ENCODE results near the gene GRHL1.
A peak's percentile ranks its signal among the peaks of the same experiment; 100 is the strongest.
"Not testable (repeated sequence)": the region's sequence is repeated elsewhere in the genome, so short reads cannot be mapped to it uniquely, and the experiment has no call there.

The GRHL1 gene, protein sequence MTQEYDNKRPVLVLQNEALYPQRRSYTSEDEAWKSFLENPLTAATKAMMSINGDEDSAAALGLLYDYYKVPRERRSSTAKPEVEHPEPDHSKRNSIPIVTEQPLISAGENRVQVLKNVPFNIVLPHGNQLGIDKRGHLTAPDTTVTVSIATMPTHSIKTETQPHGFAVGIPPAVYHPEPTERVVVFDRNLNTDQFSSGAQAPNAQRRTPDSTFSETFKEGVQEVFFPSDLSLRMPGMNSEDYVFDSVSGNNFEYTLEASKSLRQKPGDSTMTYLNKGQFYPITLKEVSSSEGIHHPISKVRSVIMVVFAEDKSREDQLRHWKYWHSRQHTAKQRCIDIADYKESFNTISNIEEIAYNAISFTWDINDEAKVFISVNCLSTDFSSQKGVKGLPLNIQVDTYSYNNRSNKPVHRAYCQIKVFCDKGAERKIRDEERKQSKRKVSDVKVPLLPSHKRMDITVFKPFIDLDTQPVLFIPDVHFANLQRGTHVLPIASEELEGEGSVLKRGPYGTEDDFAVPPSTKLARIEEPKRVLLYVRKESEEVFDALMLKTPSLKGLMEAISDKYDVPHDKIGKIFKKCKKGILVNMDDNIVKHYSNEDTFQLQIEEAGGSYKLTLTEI

DNA sequence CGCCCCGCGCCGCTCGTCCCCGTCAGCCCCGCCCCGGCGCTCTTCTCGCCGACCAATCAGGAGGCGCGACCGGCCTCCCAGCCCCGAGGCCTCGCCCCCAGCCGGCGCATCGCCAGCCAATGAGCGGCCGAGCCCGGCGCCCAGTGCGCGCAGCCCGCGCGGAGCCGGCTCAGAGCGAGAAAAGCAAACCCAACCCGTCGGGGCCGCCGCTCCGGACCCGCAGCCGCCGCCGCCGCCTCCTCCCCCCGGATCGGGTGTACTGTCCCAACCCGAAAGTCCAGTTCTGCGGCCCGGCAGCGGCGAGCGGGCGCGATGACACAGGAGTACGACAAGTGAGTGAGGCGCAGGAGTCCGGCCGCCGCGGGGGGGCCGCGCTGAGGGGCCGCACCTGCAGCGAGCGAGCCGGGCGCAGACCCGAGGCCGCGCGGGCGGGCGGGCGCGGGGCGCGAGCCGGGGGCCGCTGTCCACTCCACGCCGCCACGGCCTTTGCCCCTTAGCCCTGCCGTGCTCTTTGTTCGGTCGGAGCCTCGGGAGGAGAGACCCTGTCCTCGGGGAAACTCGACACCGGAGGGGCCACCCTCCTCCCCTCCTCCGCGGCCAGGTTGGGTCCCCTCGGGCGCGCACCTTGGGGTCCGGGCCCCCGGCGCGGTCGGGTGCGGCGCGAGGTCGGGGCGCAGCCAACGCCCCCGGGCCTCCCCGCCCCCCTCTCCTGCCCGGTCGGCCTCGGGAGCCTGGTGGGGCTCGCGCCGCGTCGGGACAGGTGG, at the start of gene GRHL1:
Gene GRHL1, plus strand, starts transcription at position 172 of the 764 bp plus-strand sequence. Its CDS starts 141 bp downstream, at position 313.
- DNase-seq, result peak; percentile 75

DNA sequence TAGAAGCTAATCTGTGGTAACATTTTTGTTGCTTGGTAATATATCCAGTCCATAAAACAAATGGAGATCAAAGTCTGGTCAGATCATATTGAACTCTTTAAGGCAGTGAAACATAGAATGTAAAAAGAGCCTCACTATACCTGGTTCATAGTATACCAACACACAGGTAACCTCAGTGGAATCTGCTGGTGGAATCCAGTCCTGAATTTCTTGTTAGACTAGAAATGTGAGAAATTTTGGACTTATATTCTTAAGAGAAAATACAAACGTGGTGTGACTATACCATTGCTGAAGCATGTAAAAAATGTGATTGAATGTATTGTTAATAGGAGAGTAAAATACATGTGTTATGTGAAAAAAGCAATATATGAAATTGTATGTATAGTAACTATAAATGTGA, 46.1 kb upstream of the GRHL1 start:
- no peak for DNase-seq

DNA sequence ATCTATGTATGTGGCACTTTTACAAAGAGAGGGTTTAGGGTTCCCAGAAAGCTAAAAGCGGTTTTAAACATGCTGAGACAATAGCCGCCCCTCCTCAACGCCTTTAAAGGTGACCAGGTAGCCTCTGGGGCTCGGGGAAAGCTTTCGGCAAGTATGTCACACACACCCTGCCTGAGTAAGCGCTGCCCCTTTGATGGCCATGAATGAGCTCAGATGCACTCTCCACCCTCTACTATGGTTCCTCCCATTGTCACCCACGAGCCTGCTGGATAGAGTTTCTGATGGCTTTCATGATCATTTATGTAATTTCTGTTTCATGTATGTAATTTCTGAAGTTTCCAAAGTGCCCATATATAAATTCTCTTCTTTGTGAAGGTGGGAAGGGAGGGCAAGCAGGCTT, 44.1 kb upstream of the GRHL1 start:
- DNase-seq, result no peak

DNA sequence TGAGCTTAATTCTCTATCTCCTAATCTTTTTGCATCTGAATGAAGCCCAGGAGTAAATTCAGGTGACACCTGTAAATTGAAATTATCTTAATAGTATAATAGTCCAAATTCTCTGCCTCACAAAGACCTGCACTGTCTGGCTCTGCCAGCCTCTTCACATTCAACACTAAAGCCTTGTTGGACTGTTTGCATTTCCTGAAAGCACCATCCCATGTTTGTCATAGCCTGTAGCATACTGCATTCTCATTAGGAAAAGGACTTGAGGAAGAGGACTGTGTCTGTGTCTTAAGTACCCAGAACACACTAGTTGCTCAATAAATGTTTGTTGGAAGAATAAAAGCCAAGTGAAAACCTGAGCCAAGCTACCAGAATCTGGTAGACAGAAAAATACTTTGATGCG, 42.9 kb upstream of the GRHL1 start:
- no peak for DNase-seq

DNA sequence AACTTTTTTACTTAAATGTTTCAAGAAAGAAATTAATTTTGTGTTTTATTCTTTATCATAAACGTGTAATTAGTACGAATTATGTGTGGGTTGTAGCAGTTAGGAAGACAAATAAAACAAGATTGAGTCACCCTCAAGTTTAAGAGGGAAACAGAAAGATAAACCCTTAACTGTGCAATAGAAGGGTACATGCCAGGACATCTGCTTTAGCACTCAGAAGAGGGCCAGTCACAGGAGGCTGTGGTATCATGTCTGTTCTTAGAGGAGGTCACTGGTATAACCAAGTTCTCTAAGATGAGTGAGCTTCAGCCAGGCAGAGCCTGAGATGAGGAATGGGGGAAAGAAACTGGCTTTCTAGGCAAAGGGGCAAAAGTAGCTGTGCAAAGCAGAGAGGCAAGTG, 42.4 kb upstream of the GRHL1 start:
- DNase-seq, result no peak

DNA sequence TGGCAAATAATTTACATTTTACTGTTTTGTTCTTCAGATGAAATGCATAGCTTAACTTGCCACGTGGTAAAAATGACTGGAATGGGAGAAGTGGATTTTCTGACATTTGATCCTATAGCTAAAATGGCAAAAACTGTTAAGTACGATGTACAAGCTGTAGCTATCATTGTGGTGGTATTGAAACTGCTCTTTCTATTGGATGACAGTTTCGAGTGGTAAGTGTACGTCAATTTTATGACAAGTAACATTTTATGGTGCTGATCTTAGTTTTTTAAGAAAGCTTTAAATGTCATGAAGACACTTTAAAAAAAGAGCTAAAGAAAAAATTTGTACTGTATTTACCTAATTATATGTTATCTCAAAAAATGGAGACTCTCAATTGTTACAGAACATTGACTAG, 40.8 kb upstream of the GRHL1 start:
- DNase-seq, result no peak

DNA sequence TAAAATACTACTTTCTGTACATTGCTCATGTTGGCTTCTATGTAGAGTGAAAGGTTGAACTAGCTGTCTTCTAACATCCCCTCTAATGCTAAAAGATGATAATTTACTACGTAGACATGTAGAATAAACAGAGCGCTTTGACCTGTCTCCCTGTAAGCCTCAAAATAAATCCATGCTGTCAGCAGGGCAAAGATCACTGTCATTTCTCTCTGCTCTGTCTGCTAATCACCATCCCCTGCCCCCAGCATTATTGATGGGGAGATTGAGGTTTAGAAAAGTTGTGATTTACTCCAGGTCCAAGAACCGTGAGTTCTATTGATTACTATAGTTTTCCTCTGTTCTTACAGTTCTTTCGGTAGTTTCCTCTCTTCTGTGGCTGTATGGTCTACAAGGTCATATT, 39.0 kb upstream of the GRHL1 start:
- DNase-seq, result no peak

DNA sequence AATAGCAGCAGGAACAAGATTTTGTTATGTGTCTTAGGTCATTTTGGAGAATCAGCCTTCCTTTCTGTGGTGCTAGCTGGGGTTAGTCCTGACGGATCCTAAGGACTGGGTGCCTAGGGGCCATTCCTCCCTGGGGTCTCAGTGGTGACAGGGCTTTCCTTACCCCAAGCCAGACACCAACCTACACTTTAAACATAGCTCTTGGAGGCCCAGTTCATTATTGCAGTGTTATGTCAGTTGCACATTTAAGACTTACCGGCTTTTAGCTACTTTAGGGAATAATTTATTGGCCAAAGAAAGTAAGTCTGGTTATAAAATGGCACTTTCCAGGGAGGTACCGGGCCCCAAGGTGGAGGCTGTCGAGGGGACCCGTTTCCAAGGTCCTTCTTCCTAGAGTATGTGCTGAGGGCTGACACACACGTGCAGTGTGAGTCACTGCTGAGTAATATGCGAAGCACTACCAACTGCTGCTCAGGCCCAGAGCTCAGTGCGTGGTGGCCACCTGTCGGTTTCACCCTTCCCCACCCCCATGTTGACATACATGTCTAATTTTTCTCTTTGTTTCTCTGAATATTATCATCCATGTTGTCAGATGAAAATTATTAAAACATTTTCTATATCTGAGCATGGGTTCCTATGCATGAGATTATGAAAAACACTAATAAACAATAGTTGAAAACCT, 37.0 kb upstream of the GRHL1 start:
- DNase-seq, result no peak

DNA sequence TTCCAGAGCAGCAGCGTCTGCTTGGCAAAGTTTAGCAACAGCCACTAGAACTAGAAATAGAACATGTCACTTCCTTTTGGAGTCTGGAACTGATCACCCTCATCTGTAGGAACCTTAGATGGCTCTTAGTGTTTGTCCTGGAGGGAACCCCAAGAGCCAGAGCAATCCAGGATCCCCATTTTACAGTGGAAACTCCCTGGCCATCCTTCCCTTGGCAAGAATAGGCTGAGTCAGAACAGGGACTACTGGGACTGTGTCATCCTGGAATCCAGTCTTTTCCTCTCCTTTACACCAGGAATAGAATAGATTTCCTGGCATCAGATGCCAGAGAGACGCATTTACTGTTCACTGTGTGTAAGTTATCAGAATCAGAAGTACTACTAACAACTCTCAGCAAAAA, 33.2 kb upstream of the GRHL1 start:
- no peak for DNase-seq

DNA sequence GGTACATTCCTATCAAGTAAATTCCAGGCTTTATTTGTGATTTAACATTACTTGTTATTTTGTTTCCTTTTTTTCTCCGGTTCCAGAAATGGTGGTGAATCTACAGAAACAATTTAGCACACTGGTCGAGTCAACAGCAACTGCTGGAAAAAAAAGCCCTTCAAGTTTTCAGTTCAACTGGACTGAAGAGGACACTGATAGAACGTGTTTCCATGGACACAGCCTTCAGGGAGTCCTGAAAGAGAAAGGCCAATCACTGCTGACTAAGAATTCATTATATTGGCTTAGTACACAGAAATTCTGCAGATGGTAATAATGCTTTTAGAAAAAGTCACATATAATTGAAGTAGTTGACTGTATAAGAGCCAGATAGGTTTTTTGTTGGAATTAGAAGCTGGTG, 32.0 kb upstream of the GRHL1 start:
- DNase-seq, result no peak

DNA sequence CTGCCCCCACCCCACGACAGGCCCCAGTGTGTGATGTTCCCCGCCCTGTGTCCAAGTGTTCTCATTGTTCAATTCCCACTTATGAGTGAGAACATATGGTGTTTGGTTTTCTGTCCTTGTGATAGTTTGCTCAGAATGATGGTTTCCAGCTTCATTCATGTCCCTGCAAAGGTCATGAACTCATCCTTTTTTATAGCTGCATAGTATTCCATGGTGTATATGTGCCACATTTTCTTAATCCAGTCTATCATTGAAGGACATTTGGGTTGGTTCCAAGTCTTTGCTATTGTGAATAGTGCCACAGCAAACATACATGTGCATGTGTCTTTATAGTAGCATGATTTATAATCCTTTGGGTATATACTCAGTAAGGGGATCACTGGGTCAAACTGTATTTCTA, 24.5 kb upstream of the GRHL1 start:
- not testable (repeated sequence) for DNase-seq

DNA sequence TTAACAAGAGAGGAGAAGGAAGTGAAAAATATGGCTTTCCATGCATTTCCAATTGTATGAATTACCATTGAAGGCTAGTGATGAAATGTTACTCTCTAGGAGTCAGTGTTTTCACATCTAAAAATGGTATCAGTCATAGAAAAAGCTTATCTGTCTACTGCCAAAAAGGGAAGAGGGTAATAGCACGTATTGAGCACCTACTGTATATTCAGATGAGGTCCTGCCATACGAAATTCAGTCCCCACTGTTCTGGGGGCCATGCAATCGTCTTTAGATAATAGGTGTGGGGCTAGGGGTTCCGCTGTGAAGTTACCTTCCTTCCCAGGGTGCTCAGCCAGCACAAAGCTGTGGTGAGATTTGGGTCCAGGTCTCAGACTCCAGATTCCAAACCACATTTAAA, 14.2 kb upstream of the GRHL1 start:
- no peak for DNase-seq

DNA sequence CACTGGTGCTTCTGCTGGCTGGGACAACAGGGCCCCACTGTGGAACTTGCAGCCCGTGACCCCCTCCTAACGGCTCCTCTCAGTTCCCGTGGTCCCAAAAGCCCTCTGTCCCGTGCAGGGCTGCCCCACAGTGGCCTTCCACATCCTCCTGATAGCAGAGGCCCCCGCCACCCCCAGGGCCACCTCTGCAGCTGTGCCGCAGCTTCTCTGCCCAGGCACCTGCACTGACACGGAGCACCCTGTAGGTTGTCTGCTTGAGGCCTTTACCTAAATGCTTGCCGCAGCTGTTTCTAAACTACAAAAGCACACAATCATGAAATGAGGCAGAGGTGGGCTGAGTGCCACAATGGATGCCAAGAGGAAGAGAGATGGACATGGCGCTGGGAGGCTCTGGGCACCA, 13.5 kb upstream of the GRHL1 start:
- DNase-seq, result no peak

DNA sequence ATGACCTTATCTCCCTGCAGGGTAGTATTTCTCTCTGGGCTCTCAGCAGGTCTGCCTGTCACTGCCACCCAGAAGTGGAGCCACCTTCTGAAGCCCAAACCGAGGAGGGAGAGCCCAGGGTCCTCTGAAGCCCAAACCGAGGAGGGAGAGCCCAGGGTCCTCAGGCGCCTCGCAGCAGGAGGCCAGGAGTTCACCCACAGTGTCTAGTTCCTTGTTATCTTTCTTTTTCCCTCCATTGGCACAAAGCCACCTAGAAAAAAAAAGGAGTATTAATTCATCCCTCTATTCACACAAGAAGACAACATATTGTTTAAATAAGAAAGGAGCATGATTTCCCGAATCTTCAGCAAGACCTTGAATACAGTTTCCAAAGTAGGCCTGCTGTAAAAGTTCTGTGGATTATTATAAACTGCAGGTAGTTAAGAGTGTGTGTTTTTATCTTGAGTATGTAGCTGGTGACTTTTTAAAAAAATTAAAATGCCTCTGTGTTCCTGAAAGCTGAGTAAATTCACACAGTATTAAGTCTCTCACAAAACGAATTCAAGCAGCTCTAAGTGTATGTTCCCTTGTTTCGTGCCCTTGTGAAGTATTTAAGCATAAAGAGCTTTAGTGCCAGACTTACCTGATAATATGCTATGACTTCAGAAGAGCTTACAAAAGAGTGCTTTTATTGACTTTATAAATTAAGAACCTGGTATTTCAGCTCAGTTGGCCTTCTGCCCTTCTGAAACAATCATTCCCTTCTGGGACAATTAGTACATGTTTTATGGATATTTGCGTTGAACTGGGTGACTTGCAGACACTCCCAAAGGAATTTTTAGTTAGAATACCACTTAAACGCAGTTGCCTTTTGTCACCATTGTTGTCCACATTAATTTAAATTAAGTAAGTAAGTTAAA, 11.7 kb upstream of the GRHL1 start:
- no peak for DNase-seq

DNA sequence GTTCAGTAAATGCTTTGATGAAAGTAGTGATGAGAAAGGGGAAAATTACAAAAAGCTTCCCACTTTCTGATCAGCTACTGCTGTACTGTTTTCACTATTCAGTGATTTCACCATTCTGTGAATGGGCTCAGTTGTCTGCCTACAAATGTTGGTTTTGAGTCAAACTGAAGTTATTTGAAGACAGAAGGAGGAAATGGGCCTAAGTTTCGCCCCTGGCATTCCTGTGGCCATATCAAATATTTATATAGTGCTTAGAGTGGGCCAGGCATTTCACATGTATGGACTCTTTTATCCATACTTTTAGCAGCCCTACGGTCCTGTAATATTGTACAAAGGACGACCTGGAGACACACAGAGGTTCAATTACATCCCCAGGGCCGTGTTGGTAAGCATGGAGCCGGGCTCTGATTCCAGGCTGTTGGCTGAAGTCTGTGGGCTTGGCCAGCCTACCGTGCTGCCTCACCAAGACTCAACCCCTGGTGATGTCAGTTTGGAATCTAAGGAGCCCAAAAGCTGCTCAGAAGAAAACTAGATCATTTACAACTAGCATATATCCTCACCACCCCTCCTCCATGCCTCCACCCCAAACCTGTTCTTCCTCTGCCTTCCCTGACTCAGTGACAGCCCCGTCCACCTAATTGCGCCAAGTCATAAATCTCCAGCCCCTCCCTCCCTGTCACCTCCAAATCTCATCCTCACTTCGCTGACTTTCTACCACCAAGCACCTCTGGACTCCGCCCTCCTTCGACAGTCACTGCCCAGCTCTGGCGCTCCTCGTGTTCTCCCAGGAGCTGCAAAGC, 10.1 kb upstream of the GRHL1 start:
- no peak for DNase-seq

DNA sequence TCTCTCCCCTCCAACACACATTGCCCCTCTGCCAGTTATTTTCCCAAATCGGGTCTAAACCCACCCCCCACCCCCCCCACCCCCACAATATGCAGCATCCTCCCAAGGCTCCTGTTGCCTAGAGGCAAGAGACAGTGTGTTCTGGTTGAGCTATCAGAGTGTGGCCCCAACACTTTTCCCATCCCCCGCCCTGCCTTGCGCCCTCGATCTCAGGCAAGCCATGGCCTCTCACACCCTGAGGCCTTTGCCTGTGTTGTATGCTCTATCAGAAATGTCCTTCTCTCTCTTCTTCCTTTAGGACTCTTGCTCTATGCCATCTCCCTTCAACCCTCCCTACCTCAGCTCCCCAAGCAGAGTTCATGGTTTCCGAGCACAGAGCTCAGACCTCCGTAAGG, 9.5 kb upstream of the GRHL1 start:
- no peak for DNase-seq

DNA sequence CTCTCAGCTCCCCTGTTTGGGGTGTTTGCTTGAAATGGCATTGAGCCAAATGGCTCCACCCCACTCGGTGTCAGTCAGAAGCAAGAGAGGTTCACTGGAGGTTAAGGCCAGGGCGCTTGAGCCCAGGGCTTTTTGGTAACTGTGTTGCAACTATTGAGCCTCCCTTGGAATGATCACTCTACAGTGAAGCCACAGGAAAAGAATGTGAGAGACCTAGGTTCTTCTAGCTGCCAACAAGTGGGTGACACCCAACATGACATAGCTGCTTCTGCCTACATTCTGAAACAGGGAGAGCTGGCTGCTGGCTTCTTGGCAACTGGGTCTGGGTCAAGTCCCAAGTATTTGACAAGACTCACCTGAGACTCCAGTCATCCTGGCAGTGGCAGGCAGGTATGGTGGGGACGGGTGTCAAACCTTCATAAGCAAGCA, 7.1 kb upstream of the GRHL1 start:
- DNase-seq, result no peak

DNA sequence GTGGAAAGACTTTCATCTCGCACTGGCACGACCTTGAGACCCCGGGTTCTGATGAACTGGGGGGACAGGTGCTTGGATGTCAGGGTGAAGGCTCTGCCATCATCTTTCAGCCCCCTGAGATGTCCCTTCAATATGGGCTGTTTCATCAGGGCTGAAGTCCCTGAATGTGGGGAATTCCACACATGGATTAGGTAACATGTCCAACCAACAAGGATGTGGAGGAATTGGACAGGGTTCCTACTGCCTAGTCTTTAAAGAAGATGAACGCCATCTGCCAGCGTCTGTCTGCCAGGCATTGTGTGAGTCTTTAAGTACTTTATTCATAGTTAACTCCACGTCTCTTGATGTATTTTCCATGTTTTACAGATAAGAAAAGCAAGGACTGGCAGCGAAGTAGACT, 5.9 kb upstream of the GRHL1 start:
- no peak for DNase-seq

DNA sequence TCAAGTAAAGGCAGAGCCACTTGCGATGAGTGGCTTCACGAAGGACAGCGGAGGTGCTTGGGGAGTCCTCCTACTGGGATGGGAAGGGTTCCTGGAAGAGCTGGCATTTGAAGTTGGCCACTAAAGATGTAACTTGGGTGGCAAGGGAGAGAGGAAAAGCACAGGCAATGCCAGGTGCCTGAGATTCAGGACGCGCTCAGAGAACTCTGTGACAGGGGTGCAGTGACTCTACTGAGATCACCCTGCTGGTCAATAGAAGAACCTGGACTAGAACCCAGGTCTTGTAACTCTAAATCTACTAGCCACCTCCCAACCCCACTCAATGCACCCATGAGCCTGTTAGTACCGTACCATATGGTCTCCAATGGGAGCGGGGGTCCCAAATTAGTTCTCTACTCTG, 5.4 kb upstream of the GRHL1 start:
- DNase-seq, result no peak

DNA sequence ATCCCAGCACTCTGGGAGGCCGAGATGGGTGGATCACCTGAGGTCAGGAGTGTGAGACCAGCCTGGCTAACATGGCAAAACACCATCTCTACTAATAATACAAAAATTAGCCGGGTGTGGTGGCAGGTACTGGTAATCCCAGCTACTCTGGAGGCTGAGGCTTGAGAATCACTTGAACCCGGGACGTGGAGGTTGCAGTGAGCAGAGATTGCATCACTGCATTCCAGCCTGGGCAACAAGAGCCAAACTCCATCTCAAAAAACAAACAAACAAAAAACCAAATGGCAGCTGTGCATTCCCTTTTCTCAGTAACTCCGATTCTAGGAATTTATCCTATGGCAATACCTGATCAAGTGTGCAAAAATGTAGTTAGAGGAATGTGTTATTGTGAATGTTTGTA, 4.7 kb upstream of the GRHL1 start:
- DNase-seq, result no peak

DNA sequence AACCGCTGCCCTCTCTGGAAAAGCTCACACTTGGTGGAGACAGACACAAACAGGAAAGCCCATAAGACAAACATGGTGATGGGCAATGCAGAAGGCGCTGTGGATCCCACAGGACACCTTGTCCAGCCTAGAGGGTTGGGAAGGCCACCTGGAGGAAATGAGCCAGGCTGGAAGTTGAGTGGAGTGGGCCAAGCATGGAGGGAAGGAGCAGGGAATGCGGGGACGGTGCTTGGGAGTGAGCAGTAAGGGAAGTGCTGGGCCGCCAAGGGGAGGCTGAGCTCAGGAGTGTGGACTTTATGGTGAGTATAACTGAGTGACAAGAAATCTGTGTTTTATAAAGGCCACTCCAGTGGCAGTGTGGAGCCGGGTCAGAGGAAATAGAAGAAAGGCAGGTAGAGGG, 2.8 kb upstream of the GRHL1 start:
- DNase-seq, result no peak

Data from NCI-H1092 treated with DMSO at 0.1 percent for 48 hours (cell line).